CD14-positive monocyte (primary cell): ENCODE results near the gene BAG3. TPM values are rescaled to one million over a fixed set of nuclear protein-coding genes. Genes with fewer than 3 reads are reported as not detected.

Experiments used
- DNase-seq, 3 donors: peaks; one replicate each; pipeline ENCODE4 v3.0.0-alpha.2; 2011 to 2022
- H2AFZ ChIP-seq: 2 replicates; pipeline ENCODE4 v1.6.0; 2012; ENCODE audit warnings: mild to moderate bottlenecking, low read depth, low read length, inconsistent platforms; ENCODE audit not compliant: insufficient read depth, poor library complexity, severe bottlenecking
- H3K27ac ChIP-seq, 2 donors: 1 replicate in 1 of 2; 2 replicates in 1 of 2; pipeline ENCODE4 v1.5.1; 2012 to 2013; ENCODE audit warnings: low read length in 2 of 2, control low read depth in 1 of 2, inconsistent platforms in 1 of 2, low read depth in 1 of 2, mild to moderate bottlenecking in 1 of 2
- H3K27me3 ChIP-seq, 2 donors: one replicate each; pipeline versions ENCODE4 v1.6.0 to v1.6.1; 2011 to 2013; ENCODE audit warnings: low read length in 2 of 2; ENCODE audit not compliant: control insufficient read depth in 2 of 2, insufficient read depth in 2 of 2
- H3K36me3 ChIP-seq, 2 donors: replicated peaks in 1 of 2; 1 replicate in 1 of 2; 2 replicates in 1 of 2; pipeline versions ENCODE4 v1.5.1 to v1.6.1; 2012 to 2013; ENCODE audit warnings: low read length in 2 of 2, control low read depth in 1 of 2, inconsistent platforms in 1 of 2, mild to moderate bottlenecking in 1 of 2; ENCODE audit not compliant: insufficient read depth in 2 of 2, control insufficient read depth in 1 of 2
- H3K4me1 ChIP-seq, 2 donors: 1 replicate in 1 of 2; 2 replicates in 1 of 2; pipeline versions ENCODE4 v1.5.1 to v1.6.1; 2012 to 2013; ENCODE audit warnings: low read length in 2 of 2, control low read depth in 1 of 2, inconsistent platforms in 1 of 2, mild to moderate bottlenecking in 1 of 2, moderate library complexity in 1 of 2; ENCODE audit not compliant: insufficient read depth in 2 of 2, control insufficient read depth in 1 of 2
- H3K4me2 ChIP-seq: replicated peaks from 2 replicates; pipeline ENCODE3; 2012; ENCODE audit warnings: low read length, moderate library complexity, mild to moderate bottlenecking; ENCODE audit not compliant: poor library complexity, severe bottlenecking; ENCODE audit errors: extremely low read depth
- H3K4me3 ChIP-seq, 3 experiments: fragments of 200-600 bp in 1 of 3; sonication (generic) in 1 of 3; replicated peaks in 1 of 3; 1 replicate in 2 of 3; 2 replicates in 1 of 3; pipeline ENCODE4 v1.5.1; 2011 to 2013; ENCODE audit warnings: low read length in 3 of 3, mild to moderate bottlenecking in 3 of 3, control low read depth in 2 of 3, low read depth in 2 of 3, inconsistent platforms in 1 of 3, moderate library complexity in 1 of 3
- H3K79me2 ChIP-seq: 2 replicates; pipeline ENCODE4 v1.6.0; 2012; ENCODE audit warnings: mild to moderate bottlenecking, control low read depth, inconsistent platforms, low read length, moderate library complexity; ENCODE audit not compliant: insufficient read depth
- H3K9ac ChIP-seq: 2 replicates; pipeline ENCODE4 v1.6.0; 2017; ENCODE audit warnings: low read length, mild to moderate bottlenecking; ENCODE audit not compliant: insufficient read depth, poor library complexity, severe bottlenecking
- H3K9me3 ChIP-seq, 2 donors: replicated peaks in 1 of 2; 1 replicate in 1 of 2; 2 replicates in 1 of 2; pipeline versions ENCODE4 v1.5.1 to v1.6.1; 2012 to 2013; ENCODE audit warnings: low read length in 2 of 2, control low read depth in 1 of 2; ENCODE audit not compliant: control insufficient read depth in 1 of 2, insufficient read depth in 1 of 2
- H4K20me1 ChIP-seq: 2 replicates; pipeline ENCODE4 v1.6.0; 2012; ENCODE audit warnings: mild to moderate bottlenecking, low read length, control low read depth, moderate library complexity; ENCODE audit not compliant: insufficient read depth
- H3K27ac Mint-ChIP-seq, 7 donors: one replicate each; pipeline ENCODE4 v1.8.0; 2020; ENCODE audit warnings: mild to moderate bottlenecking in 7 of 7, mixed read lengths in 7 of 7, moderate library complexity in 6 of 7, inconsistent platforms in 2 of 7
- H3K27me3 Mint-ChIP-seq, 3 donors: one replicate each; pipeline ENCODE4 v1.8.0; 2021 to 2022; ENCODE audit warnings: low read depth in 3 of 3, mild to moderate bottlenecking in 3 of 3, mixed read lengths in 3 of 3, moderate library complexity in 3 of 3, inconsistent platforms in 1 of 3
- H3K36me3 Mint-ChIP-seq, 2 donors: one replicate each; pipeline ENCODE4 v1.8.0; 2020; ENCODE audit warnings: mixed read lengths in 2 of 2, inconsistent platforms in 1 of 2, mild to moderate bottlenecking in 1 of 2
- H3K4me1 Mint-ChIP-seq: one replicate; pipeline ENCODE4 v1.8.0; 2020; ENCODE audit warnings: mild to moderate bottlenecking, mixed read lengths
- H3K4me3 Mint-ChIP-seq, 2 donors: one replicate each; pipeline ENCODE4 v1.8.0; 2020; ENCODE audit warnings: mild to moderate bottlenecking in 2 of 2, mixed read lengths in 2 of 2, moderate library complexity in 1 of 2
- H3K9me3 Mint-ChIP-seq, 7 donors: one replicate each; pipeline ENCODE4 v1.8.0; 2020 to 2022; ENCODE audit warnings: mixed read lengths in 7 of 7, mild to moderate bottlenecking in 6 of 7, moderate library complexity in 6 of 7, inconsistent platforms in 2 of 7
- WGBS: methylation state at CpG from one replicate; pipeline ENCODE4 v1.1.5; 2013; ENCODE audit warnings: missing lambda C conversion rate; ENCODE audit not compliant: insufficient coverage; 5-methylcytosine and 5-hydroxymethylcytosine counted together
- intact Hi-C, 2 donors: fragments of 100-400 bp; cut with micrococcal nuclease; formaldehyde crosslinking; loops; one replicate each; pipeline versions ENCODE4 v1.15.0 to v1.15.1; 2023
- polyA plus RNA-seq, 3 donors: library from polyadenylated mRNA; depleted of rRNA in 1 of 3; unstranded in 2 of 3; stranded (reverse) in 1 of 3; fragments of 300-500 nt in 2 of 3; fragments of >200 nt in 1 of 3; fragmentation: Illumina TruSeq in 2 of 3; gene quantifications; 1 replicate in 2 of 3; 2 replicates in 1 of 3; pipeline ENCODE4 v1.2.3, GENCODE V29; 2012 to 2021
- TF ChIP-seq, protein P1 (sequence below): fragments of 200-600 bp; IDR thresholded peaks from one replicate; pipeline ENCODE4 v1.8.0; 2022; ENCODE audit warnings: antibody characterized with exemption, mild to moderate bottlenecking

BAG3 gene
- polyA plus RNA-seq, 3 donors: 1.0 to 10.2 (median 2.8) TPM

GRCh38 chr10:119653916-119654315 is 2.7 kb downstream of the BAG3 start:
- Mint-ChIP-seq H3K36me3 (peaks cover 18 to 22% of the 10 kb centered on the region in 2 donors), H3K27me3 (peaks cover 27 to 37% (median 36%) of the 10 kb centered on the region in 3 donors), H3K4me1 (peaks cover 36% of the 10 kb centered on the region), H3K9me3 (peaks cover 0 to 3% (median 0%) of the 10 kb centered on the region in 7 donors), H3K4me3 (no peak overlapping the region), H3K27ac (no peak overlapping the region)
- Histone ChIP-seq H2AFZ (no peak overlapping the region), H3K27me3 (peaks cover 5 to 19% of the 10 kb centered on the region in 2 donors), H4K20me1 (peaks cover 52% of the 10 kb centered on the region), H3K4me3 (no peak overlapping the region), H3K4me2 (no peak overlapping the region), H3K4me1 (peaks cover 8 to 30% of the 10 kb centered on the region in 2 donors), H3K27ac (no peak overlapping the region), H3K9ac (no peak overlapping the region), H3K9me3 (no peaks in the 10 kb centered on the region), H3K79me2 (peaks cover 3% of the 10 kb centered on the region), H3K36me3 (no peaks in the 10 kb centered on the region)
- WGBS: 100% methylated on average over 1 of the region's 2 CpGs
- intact Hi-C loops: loop anchor here in 1 of 2 donors (5.0 kb wide), 2 partner anchors 33 to 57 kb away; partner anchors contain the start of gene TIAL1
- TF ChIP-seq, protein P1, sequence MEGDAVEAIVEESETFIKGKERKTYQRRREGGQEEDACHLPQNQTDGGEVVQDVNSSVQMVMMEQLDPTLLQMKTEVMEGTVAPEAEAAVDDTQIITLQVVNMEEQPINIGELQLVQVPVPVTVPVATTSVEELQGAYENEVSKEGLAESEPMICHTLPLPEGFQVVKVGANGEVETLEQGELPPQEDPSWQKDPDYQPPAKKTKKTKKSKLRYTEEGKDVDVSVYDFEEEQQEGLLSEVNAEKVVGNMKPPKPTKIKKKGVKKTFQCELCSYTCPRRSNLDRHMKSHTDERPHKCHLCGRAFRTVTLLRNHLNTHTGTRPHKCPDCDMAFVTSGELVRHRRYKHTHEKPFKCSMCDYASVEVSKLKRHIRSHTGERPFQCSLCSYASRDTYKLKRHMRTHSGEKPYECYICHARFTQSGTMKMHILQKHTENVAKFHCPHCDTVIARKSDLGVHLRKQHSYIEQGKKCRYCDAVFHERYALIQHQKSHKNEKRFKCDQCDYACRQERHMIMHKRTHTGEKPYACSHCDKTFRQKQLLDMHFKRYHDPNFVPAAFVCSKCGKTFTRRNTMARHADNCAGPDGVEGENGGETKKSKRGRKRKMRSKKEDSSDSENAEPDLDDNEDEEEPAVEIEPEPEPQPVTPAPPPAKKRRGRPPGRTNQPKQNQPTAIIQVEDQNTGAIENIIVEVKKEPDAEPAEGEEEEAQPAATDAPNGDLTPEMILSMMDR: no peak
- no peak for DNase-seq

DNA sequence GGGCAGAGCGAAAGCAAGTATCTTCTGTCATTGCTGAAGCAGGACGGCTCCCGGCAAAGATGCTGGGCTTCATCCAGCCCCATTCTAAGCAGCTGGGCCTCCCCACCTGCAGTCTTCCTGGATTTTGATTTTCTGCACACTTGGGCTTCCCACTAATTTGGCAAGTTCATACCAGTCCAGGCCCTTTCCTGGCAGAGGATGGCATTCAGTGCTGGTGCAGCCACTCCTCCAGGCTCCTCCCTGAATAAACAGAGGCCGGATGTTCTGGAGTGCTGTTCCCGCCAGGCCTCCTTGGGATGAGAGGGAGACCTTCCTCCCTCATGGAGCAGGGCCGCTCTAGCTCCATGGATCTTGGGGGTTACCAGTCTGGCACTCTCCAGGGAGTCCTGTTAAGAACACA is 3.4 kb downstream of the BAG3 start:
- H3K27ac ChIP-seq: no peak overlapping the region
- H4K20me1 ChIP-seq: peaks cover 58% of the 10 kb centered on the region
- no peak overlapping the region for H3K4me3 ChIP-seq
- intact Hi-C loops: loop anchor here in 1 of 2 donors (5.0 kb wide), 2 partner anchors 33 to 57 kb away; partner anchors contain the start of gene TIAL1
- no peaks in the 10 kb centered on the region for H3K9me3 ChIP-seq
- H3K27me3 ChIP-seq: peaks cover 5 to 18% of the 10 kb centered on the region in 2 donors
- WGBS: 99% methylated on average over 6 of the region's 6 CpGs
- no peak overlapping the region for H2AFZ ChIP-seq
- H3K27me3 Mint-ChIP-seq: peaks cover 27 to 33% (median 31%) of the 10 kb centered on the region in 3 donors
- H3K4me2 ChIP-seq: no peak overlapping the region
- no peak for DNase-seq
- peaks cover 18 to 22% of the 10 kb centered on the region in 2 donors for H3K36me3 Mint-ChIP-seq
- H3K4me1 ChIP-seq: peaks cover 8 to 30% of the 10 kb centered on the region in 2 donors
- peak overlapping the region in 1 of 2 donors; percentile 14 for H3K4me3 Mint-ChIP-seq
- H3K4me1 Mint-ChIP-seq: peaks cover 36% of the 10 kb centered on the region
- H3K79me2 ChIP-seq: peaks cover 3% of the 10 kb centered on the region
- H3K27ac Mint-ChIP-seq: peak overlapping the region in 1 of 7 donors; percentile 8
- no peaks in the 10 kb centered on the region for H3K36me3 ChIP-seq
- TF ChIP-seq, protein P1: no peak
- peaks cover 0 to 3% (median 0%) of the 10 kb centered on the region in 7 donors for H3K9me3 Mint-ChIP-seq
- H3K9ac ChIP-seq: no peak overlapping the region
